OCI-LY1 (cell line): ENCODE results near the gene NOP56.

Source experiments
- H2AFZ ChIP-seq: fragments of 200-600 bp; sonication (generic), shearing (Covaris generic); 2 replicates; pipeline ENCODE4 v1.6.0; 2014; ENCODE audit warnings: antibody characterized with exemption, mild to moderate bottlenecking, low read length
- H3F3A ChIP-seq: fragments of 200-600 bp; sonication (generic), shearing (Covaris generic); 2 replicates; pipeline ENCODE4 v1.6.0; 2014; ENCODE audit warnings: mild to moderate bottlenecking, antibody characterized with exemption, low read length, moderate library complexity; ENCODE audit not compliant: insufficient read depth
- H3K27ac ChIP-seq: fragments of 200-600 bp; sonication (generic); 2 replicates; pipeline ENCODE4 v1.5.1; 2014; ENCODE audit warnings: low read length, mixed run types, mild to moderate bottlenecking, low read depth; ENCODE audit not compliant: poor library complexity, severe bottlenecking
- H3K27me3 ChIP-seq: fragments of 200-600 bp; sonication (generic); 2 replicates; pipeline ENCODE4 v1.6.0; 2014; ENCODE audit warnings: antibody characterized with exemption, mild to moderate bottlenecking, low read length, moderate library complexity; ENCODE audit not compliant: insufficient read depth
- H3K36me3 ChIP-seq: fragments of 200-600 bp; sonication (generic); 2 replicates; pipeline ENCODE4 v1.6.1; 2014; ENCODE audit warnings: mild to moderate bottlenecking, antibody characterized with exemption, low read length, moderate library complexity, mixed read lengths; ENCODE audit not compliant: insufficient read depth
- H3K4me1 ChIP-seq: fragments of 200-600 bp; sonication (generic); 2 replicates; pipeline ENCODE4 v1.5.1; 2014; ENCODE audit warnings: mild to moderate bottlenecking, low read length, moderate library complexity; ENCODE audit not compliant: insufficient read depth, severe bottlenecking
- H3K4me2 ChIP-seq: fragments of 200-600 bp; sonication (generic), shearing (Covaris generic); 2 replicates; pipeline ENCODE4 v1.6.1; 2014; ENCODE audit warnings: low read length
- H3K4me3 ChIP-seq: fragments of 200-600 bp; sonication (generic); 2 replicates; pipeline ENCODE4 v1.5.1; 2014; ENCODE audit warnings: low read length, low read depth, mild to moderate bottlenecking, mixed read lengths; ENCODE audit not compliant: poor library complexity, severe bottlenecking
- H3K79me2 ChIP-seq: fragments of 200-600 bp; shearing (Covaris generic); 2 replicates; pipeline ENCODE4 v1.6.1; 2016; ENCODE audit warnings: mixed run types, low read length, mixed read lengths; ENCODE audit not compliant: insufficient read depth
- H3K9ac ChIP-seq: fragments of 200-600 bp; sonication (generic), shearing (Covaris generic); 2 replicates; pipeline ENCODE4 v1.6.1; 2014; ENCODE audit warnings: mild to moderate bottlenecking, low read length, mixed read lengths
- H3K9me2 ChIP-seq: fragments of 200-600 bp; sonication (generic), shearing (Covaris generic); 2 replicates; pipeline ENCODE4 v1.6.1; 2014; ENCODE audit warnings: low read depth, mild to moderate bottlenecking, low read length, mixed read lengths
- H3K9me3 ChIP-seq: fragments of 200-600 bp; shearing (Covaris generic); 2 replicates; pipeline ENCODE4 v1.6.1; 2014; ENCODE audit warnings: low read length, mixed read lengths
- H4K20me1 ChIP-seq: fragments of 200-600 bp; sonication (generic), shearing (Covaris generic); 2 replicates; pipeline ENCODE4 v1.6.0; 2016; ENCODE audit warnings: mild to moderate bottlenecking, low read length; ENCODE audit not compliant: insufficient read depth
- EZH2 ChIP-seq: fragments of 200-600 bp; sonication (generic), shearing (Covaris generic); IDR thresholded peaks from 2 replicates; pipeline ENCODE4 v1.8.0; 2017; ENCODE audit warnings: borderline replicate concordance, mixed run types, mild to moderate bottlenecking, antibody characterized with exemption, low read length, moderate library complexity, mixed read lengths
- TF ChIP-seq, protein P1 (sequence below): fragments of 200-600 bp; sonication (generic), shearing (Covaris generic); IDR thresholded peaks from 2 replicates; pipeline ENCODE4 v1.5.1; 2017; ENCODE audit warnings: mild to moderate bottlenecking, antibody characterized with exemption, low read length, moderate library complexity, mixed read lengths

The NOP56 gene

DNA sequence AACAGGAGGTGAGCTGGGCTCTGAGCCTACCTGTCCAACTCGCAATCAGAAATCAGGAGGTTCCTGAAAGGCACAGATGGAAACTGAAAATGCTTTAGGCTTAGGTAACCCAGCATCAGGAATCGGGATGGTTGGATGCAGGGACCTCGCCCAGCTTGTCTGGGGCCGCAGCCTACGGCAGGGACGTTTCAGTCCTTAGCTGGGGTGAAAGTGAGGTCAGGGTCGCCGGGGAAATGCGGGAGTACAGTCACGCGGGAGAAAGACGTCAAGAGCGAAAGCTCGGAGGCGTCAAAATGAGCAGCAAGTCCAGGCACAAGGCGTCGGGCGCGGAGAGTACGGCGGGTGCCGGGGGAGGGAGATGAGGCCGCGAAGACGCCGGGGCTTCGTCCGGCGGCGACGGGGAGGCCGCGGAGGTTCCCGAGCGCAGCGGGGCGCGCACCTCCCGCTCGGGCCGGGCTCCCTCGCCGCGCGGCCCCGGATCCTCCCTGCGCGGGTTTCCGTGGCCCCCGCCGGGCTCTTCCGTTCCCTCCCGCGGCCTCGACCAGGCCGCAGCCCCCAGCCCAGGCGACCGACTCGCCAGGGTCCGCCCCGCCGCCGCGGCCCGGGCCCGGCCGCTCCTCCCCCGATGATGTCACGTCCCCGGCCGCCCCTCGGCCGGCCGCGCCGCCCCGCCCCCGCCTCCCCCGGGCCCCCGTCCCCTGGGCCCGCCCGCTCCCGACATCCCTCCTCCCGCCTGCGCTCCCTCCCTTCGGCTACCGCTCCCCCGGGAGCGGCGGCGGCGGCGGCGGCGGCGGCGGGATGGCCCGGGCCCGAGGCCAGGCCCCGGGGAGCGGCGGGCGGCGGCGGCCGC is 39.8 kb downstream of the NOP56 start, which contains the start of gene EBF4:
Gene EBF4, plus strand, starts transcription at position 745 of the 850 bp plus-strand sequence. CDS start 866 bp downstream, outside the sequence.
- H3K27ac ChIP-seq: no peak within 1 kb of the TSS
- TF ChIP-seq, protein P1, sequence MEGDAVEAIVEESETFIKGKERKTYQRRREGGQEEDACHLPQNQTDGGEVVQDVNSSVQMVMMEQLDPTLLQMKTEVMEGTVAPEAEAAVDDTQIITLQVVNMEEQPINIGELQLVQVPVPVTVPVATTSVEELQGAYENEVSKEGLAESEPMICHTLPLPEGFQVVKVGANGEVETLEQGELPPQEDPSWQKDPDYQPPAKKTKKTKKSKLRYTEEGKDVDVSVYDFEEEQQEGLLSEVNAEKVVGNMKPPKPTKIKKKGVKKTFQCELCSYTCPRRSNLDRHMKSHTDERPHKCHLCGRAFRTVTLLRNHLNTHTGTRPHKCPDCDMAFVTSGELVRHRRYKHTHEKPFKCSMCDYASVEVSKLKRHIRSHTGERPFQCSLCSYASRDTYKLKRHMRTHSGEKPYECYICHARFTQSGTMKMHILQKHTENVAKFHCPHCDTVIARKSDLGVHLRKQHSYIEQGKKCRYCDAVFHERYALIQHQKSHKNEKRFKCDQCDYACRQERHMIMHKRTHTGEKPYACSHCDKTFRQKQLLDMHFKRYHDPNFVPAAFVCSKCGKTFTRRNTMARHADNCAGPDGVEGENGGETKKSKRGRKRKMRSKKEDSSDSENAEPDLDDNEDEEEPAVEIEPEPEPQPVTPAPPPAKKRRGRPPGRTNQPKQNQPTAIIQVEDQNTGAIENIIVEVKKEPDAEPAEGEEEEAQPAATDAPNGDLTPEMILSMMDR: no peak
- no peak for TF ChIP-seq EZH2
- no peaks in the 10 kb centered on the region for H3K36me3 ChIP-seq
- H3K9me3 ChIP-seq: no peaks in the 10 kb centered on the region
- peak within 1 kb of the TSS; percentile 52 for H3K4me2 ChIP-seq
- H3K9ac ChIP-seq: peak within 1 kb of the TSS; percentile 16; the same call in 1 of the 2 replicates
- H3K4me1 ChIP-seq: peaks cover 16% of the 10 kb centered on the region
- no peaks in the 10 kb centered on the region for H3K9me2 ChIP-seq
- H3K79me2 ChIP-seq: no peaks in the 10 kb centered on the region
- H2AFZ ChIP-seq: no peak within 1 kb of the TSS
- H4K20me1 ChIP-seq: no peaks in the 10 kb centered on the region
- H3K27me3 ChIP-seq: 0 out of 2 replicates have a peak, but pooled peaks cover 5% of the 10 kb centered on the region
- H3K4me3 ChIP-seq: peak within 1 kb of the TSS; percentile 45
- H3F3A ChIP-seq: no peaks in the 10 kb centered on the region

DNA sequence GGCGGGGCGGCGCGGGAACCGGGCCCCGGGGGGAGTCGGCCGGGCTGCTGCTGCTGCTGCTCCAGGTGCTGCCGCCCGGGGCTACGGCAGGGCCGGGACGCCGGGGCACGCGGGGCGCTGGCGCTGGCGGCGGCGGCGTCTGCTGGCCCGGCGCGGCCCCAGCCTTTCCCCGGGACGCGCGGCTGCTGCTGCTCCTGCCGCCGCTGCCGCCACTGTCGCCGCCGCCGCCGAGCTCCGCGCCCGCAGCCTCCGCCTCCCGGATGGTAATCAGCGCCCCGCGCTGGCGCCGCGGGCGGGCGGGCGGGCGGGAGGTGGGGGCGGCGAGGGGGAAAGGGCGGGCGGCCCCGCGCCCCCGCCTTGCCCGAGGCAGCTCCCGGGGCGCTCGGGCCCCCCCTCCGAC is 40.5 kb downstream of the NOP56 start:
- Histone ChIP-seq H2AFZ (no peak overlapping the region), H3K36me3 (no peaks in the 10 kb centered on the region), H3K4me3 (no peak overlapping the region), H3K27me3 (0 out of 2 replicates have a peak, but pooled peaks cover 5% of the 10 kb centered on the region), H3K79me2 (no peaks in the 10 kb centered on the region), H3K9ac (no peak overlapping the region), H4K20me1 (no peaks in the 10 kb centered on the region), H3K9me2 (no peaks in the 10 kb centered on the region), H3K9me3 (no peaks in the 10 kb centered on the region), H3F3A (no peaks in the 10 kb centered on the region), H3K4me2 (no peak overlapping the region), H3K27ac (no peak overlapping the region), H3K4me1 (peaks cover 10% of the 10 kb centered on the region)
- no peak for TF ChIP-seq EZH2
- TF ChIP-seq, protein P1: no peak

DNA sequence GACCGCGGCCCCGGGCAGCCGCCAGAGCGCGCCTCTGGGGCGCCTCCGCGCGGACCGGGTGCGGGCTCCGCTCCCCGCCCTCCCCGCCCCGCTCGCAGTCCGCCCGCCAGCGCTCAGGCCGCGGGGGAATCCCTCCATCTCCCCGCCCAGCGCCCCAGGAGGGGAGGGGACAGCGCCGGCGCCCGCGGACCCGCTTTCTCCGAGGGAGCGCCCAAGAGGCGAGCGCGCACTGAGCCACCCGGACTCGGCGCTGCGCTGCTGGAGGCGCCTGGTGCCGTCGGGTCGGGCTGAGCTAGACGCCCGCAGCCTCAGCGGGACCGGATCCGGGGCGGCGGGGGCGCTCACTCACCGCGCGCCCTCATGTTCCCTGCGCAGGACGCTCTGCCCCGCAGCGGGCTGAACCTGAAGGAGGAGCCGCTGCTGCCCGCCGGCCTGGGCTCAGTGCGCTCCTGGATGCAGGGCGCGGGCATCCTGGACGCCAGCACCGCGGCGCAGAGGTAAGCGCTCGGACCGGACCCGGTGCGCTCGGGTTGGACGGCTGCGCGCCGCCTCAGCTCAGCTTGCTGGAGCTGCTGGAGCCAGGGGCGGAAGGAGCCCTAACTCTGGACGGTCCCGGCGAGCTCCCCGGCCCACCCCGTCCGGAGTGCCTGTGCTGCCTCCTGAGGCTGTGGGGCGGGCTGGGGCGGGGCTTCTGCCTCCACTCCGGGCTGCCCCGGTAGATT is 41.0 kb downstream of the NOP56 start:
- no peaks in the 10 kb centered on the region for H3K36me3 ChIP-seq
- H3K9me3 ChIP-seq: no peaks in the 10 kb centered on the region
- H3F3A ChIP-seq: no peaks in the 10 kb centered on the region
- H3K27ac ChIP-seq: no peak overlapping the region
- no peak overlapping the region for H2AFZ ChIP-seq
- H3K4me3 ChIP-seq: peak overlapping the region; percentile 36
- no peaks in the 10 kb centered on the region for H3K9me2 ChIP-seq
- H4K20me1 ChIP-seq: no peaks in the 10 kb centered on the region
- no peak overlapping the region for H3K9ac ChIP-seq
- H3K27me3 ChIP-seq: 0 out of 2 replicates have a peak, but pooled peaks cover 5% of the 10 kb centered on the region
- peak overlapping the region; percentile 42 for H3K4me2 ChIP-seq
- TF ChIP-seq EZH2: no peak
- TF ChIP-seq, protein P1: no peak
- H3K79me2 ChIP-seq: no peaks in the 10 kb centered on the region
- H3K4me1 ChIP-seq: peaks cover 5% of the 10 kb centered on the region
